Fibroblast of mammary gland (primary cell): Measurements from ENCODE around the gene C17orf107.

Experiments
- DNase-seq: peaks from one replicate; pipeline ENCODE4 v3.0.0-alpha.2; 2010; ENCODE audit warnings: low read depth
- H3K4me3 ChIP-seq: 2 replicates; pipeline ENCODE4 v1.5.1; 2011; ENCODE audit warnings: low read depth, mild to moderate bottlenecking, low read length, moderate library complexity; ENCODE audit not compliant: control insufficient read depth
- CTCF ChIP-seq: conservative IDR thresholded peaks from 2 replicates; pipeline ENCODE4 v1.5.1; 2011; ENCODE audit warnings: low read depth, low read length, inconsistent platforms; ENCODE audit not compliant: control insufficient read depth, insufficient read depth

The C17orf107 gene

GRCh38 chr17:4928881-4929280 lies 29.5 kb downstream of the C17orf107 start:
- TF ChIP-seq CTCF, result no peak
- H3K4me3 ChIP-seq, result no peak overlapping the region
- DNase-seq, result no peak

GRCh38 chr17:4931963-4932362 lies 32.6 kb downstream of the C17orf107 start, which contains the start of gene GP1BA:
Gene GP1BA (plus strand): TSS chr17:4932277. CDS start chr17:4932605, 328 bp downstream.
- H3K4me3 ChIP-seq, result no peak within 1 kb of the TSS
- no peak for TF ChIP-seq CTCF
- DNase-seq, result no peak

- no peak overlapping the region for H3K4me3 ChIP-seq
- DNase-seq, result no peak
- no peak for TF ChIP-seq CTCF
These were observed 33.4 kb downstream of the C17orf107 start for GRCh38 chr17:4932756-4933155.

- no peak overlapping the region for H3K4me3 ChIP-seq
- TF ChIP-seq CTCF, result no peak
These were observed 34.3 kb downstream of the C17orf107 start for GRCh38 chr17:4933646-4934045.

GRCh38 chr17:4934173-4934979 lies 35.0 kb downstream of the C17orf107 start:
- no peak overlapping the region for H3K4me3 ChIP-seq
- peak; percentile 55 for DNase-seq
- TF ChIP-seq CTCF, result peak; percentile 47

More at GRCh38 chr17:4933646-4934045, 34.3 kb downstream of the C17orf107 start:
- DNase-seq, result no peak

- DNase-seq, result no peak
- TF ChIP-seq CTCF, result no peak
- H3K4me3 ChIP-seq, result no peak overlapping the region
These were observed 36.3 kb downstream of the C17orf107 start for GRCh38 chr17:4935650-4936049.
